ENCODE measurements around the gene ME3. TPM values are rescaled to one million over a fixed set of nuclear protein-coding genes. Genes with fewer than 3 reads are reported as not detected.
"Not testable (repeated sequence)": the region's sequence is repeated elsewhere in the genome, so short reads cannot be mapped to it uniquely, and the experiment has no call there.

The ME3 gene
- total RNA-seq, 1 donor from 2014 or later: 28.5 TPM

DNA sequence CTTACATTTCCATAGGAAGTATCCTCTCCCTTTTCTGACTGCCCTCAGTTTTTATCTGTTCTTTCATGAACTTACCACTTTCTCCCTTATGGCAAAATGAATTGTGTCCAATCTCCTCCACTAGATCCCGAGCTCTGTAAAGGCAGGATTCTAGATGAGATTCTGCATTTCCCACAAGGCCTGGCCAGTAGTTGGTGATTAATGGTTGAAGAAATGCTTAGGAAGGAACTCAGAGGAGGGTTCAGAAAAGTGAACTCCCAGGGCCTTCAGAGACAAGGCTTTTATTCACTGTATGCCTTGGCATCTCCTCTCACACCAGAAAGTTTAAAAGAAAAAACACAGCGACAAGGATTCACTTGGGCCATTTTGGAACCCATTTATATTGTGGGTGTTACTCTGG lies 231.6 kb downstream of the ME3 start:
- H3K4me3 ChIP-seq: no peak overlapping the region
- intact Hi-C loops (cut with DNase I): no loop called here
- H3K9me3 ChIP-seq: no peaks in the 10 kb centered on the region
- H3K27ac ChIP-seq: peak overlapping the region; percentile 32
- H3K27me3 ChIP-seq: no peaks in the 10 kb centered on the region
- TF ChIP-seq, protein P1, sequence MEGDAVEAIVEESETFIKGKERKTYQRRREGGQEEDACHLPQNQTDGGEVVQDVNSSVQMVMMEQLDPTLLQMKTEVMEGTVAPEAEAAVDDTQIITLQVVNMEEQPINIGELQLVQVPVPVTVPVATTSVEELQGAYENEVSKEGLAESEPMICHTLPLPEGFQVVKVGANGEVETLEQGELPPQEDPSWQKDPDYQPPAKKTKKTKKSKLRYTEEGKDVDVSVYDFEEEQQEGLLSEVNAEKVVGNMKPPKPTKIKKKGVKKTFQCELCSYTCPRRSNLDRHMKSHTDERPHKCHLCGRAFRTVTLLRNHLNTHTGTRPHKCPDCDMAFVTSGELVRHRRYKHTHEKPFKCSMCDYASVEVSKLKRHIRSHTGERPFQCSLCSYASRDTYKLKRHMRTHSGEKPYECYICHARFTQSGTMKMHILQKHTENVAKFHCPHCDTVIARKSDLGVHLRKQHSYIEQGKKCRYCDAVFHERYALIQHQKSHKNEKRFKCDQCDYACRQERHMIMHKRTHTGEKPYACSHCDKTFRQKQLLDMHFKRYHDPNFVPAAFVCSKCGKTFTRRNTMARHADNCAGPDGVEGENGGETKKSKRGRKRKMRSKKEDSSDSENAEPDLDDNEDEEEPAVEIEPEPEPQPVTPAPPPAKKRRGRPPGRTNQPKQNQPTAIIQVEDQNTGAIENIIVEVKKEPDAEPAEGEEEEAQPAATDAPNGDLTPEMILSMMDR (IDR thresholded peaks at IDR 0.05): no peak
- TF ChIP-seq POLR2A (IDR thresholded peaks at IDR 0.05) (no peak), POLR2AphosphoS5 (IDR thresholded peaks at IDR 0.05; ENCODE audit: insufficient read depth in 1 of 2, low read depth in 1 of 2) (no peak)
- DNase-seq (ENCODE audit: extremely low spot score in 2 of 2): no peak
- H3K36me3 ChIP-seq: no peaks in the 10 kb centered on the region
- H3K4me1 ChIP-seq: peaks cover 7% of the 10 kb centered on the region

DNA sequence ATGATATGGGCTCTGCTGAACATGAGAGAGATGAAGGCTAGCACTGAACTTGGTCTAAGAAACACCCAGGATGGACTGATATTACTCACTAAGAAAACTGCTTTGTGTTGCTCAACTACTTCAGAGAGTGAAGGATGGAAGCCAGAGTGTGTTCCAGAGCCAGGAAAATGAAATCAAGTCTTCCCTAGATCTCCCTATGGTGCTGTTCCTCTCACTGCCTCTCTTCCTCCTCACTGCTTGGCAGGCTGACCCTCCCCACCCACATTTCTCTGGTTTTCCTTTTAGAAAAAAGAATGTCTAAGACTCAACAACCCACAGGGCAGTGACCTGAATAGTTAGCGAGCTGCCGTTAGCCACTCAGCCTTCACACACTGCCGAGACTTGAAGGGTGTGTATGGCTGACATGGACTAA lies 232.1 kb downstream of the ME3 start:
- DNase-seq (ENCODE audit: extremely low spot score in 2 of 2): no peak
- Histone ChIP-seq H3K27ac (peak overlapping the region; percentile 32), H3K4me3 (no peak overlapping the region), H3K9me3 (no peaks in the 10 kb centered on the region), H3K36me3 (no peaks in the 10 kb centered on the region), H3K27me3 (no peaks in the 10 kb centered on the region), H3K4me1 (peaks cover 7% of the 10 kb centered on the region)
- no peak for TF ChIP-seq POLR2A (IDR thresholded peaks at IDR 0.05)
- TF ChIP-seq POLR2AphosphoS5 (IDR thresholded peaks at IDR 0.05; ENCODE audit: insufficient read depth in 1 of 2, low read depth in 1 of 2): no peak
- TF ChIP-seq, protein P1 (IDR thresholded peaks at IDR 0.05): no peak
- intact Hi-C loops (cut with DNase I): no loop called here

- Histone ChIP-seq H3K9me3 (no peaks in the 10 kb centered on the region), H3K27me3 (no peaks in the 10 kb centered on the region), H3K4me1 (peaks cover 7% of the 10 kb centered on the region), H3K36me3 (no peaks in the 10 kb centered on the region), H3K27ac (no peak overlapping the region), H3K4me3 (no peak overlapping the region)
- intact Hi-C loops (cut with DNase I): no loop called here
- TF ChIP-seq POLR2A (IDR thresholded peaks at IDR 0.05): no peak
- no peak for DNase-seq (ENCODE audit: extremely low spot score in 2 of 2)
Observed at GRCh38 chr11:86438685-86439084, 233.7 kb downstream of the ME3 start.

DNA sequence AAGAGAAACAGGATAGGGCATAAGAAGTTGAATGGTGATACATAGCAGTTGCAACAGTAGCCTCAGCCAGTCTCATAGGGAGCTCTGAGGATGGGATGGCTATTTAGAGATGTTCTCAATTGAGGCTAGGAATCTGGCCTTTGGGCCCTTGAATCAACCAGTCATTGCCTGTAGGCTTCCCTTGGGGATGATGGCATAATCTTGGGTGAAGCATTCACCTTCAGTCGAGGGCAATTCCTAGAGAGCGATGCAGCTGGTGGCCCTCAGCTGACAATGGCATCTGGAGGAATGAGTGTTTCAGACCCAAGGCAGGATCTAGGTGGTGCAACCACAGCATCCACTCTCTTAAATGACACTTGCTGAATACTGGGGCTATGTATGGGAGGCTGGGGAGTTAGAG lies 236.7 kb downstream of the ME3 start:
- no peak overlapping the region for H3K4me3 ChIP-seq
- intact Hi-C loops (cut with DNase I): no loop called here
- H3K4me1 ChIP-seq: peaks cover 5% of the 10 kb centered on the region
- TF ChIP-seq POLR2A (IDR thresholded peaks at IDR 0.05) (no peak), POLR2AphosphoS5 (IDR thresholded peaks at IDR 0.05; ENCODE audit: insufficient read depth in 1 of 2, low read depth in 1 of 2) (no peak)
- TF ChIP-seq, protein P1 (IDR thresholded peaks at IDR 0.05): no peak
- no peak for DNase-seq (ENCODE audit: extremely low spot score in 2 of 2)
- H3K9me3 ChIP-seq: no peaks in the 10 kb centered on the region
- H3K27me3 ChIP-seq: no peaks in the 10 kb centered on the region
- H3K27ac ChIP-seq: no peak overlapping the region
- H3K36me3 ChIP-seq: no peaks in the 10 kb centered on the region

- DNase-seq (ENCODE audit: extremely low spot score in 2 of 2); H3K9me3 ChIP-seq; H3K27me3 ChIP-seq; H3K4me3 ChIP-seq; H3K36me3 ChIP-seq; H3K4me1 ChIP-seq; H3K27ac ChIP-seq; intact Hi-C loops (cut with DNase I): not testable (repeated sequence)
Observed at GRCh38 chr11:86433361-86434095, 238.9 kb downstream of the ME3 start.

DNA sequence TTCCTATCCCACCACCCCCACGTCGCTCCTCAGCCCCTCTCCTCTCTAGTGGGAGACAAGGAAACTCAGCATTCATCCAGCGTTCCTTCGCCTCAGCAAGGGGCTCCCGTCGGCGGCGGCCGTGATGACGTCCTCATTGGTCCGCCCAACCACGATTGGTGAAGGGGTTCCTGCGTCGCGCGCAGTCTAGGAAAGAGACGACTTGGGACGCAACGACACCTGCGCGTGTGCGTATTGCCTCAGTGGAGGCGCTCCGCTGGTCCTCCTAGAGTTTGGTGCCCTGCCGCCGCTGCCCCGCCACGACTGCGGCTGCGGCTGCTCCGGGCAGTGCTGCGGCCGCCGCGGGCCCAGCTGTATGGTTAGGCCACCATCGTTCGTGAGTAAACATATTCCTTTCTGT lies 241.2 kb downstream of the ME3 start:
- Histone ChIP-seq H3K36me3 (no peaks in the 10 kb centered on the region), H3K27me3 (no peaks in the 10 kb centered on the region), H3K4me1 (no peaks in the 10 kb centered on the region), H3K9me3 (no peaks in the 10 kb centered on the region), H3K27ac (no peak overlapping the region), H3K4me3 (no peak overlapping the region)
- DNase-seq (ENCODE audit: extremely low spot score in 2 of 2): no peak
- intact Hi-C loops (cut with DNase I): no loop called here
- TF ChIP-seq POLR2AphosphoS5 (IDR thresholded peaks at IDR 0.05; ENCODE audit: insufficient read depth in 1 of 2, low read depth in 1 of 2): no peak
- no peak for TF ChIP-seq POLR2A (IDR thresholded peaks at IDR 0.05)
- TF ChIP-seq, protein P1 (IDR thresholded peaks at IDR 0.05): no peak

Measured in vagina (tissue), 2 donors.